ENCODE data around the gene S100A3. TPM values are rescaled to one million over a fixed set of nuclear protein-coding genes. Genes with fewer than 3 reads are reported as not detected.
"Not testable (repeated sequence)": the region's sequence is repeated elsewhere in the genome, so short reads cannot be mapped to it uniquely, and the experiment has no call there.

S100A3 gene
- polyA plus RNA-seq, 3 donors, result 0.32 to 0.57 TPM; not detected in 1

DNA sequence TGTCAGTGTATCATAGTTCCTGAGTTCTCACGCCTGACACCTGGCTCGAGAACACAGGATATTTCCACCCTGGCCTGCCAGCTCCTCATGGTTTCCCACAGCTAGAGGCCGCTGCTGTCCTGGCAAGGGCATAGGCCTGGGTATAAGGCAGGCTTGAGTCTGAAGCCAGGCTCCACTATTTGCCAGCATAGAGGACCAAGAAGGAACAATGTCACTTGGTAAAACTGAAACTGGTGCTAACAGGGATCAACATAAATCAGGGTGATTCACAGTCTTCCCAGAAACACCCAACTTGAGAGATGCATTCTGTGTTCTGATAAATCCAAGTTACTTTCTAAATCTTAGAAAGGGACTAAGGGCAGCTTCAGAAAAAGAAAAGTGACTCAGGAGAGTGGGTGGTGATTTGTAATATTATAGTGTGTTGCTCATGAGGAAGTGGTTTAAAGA, 23.5 kb upstream of the S100A3 start:
- peak in 2 of 11 donors; percentile 69 to 72 for DNase-seq (ENCODE audit: extremely low read depth in 1 of 11, low read depth in 9 of 11, low spot score in 4 of 11)

DNA sequence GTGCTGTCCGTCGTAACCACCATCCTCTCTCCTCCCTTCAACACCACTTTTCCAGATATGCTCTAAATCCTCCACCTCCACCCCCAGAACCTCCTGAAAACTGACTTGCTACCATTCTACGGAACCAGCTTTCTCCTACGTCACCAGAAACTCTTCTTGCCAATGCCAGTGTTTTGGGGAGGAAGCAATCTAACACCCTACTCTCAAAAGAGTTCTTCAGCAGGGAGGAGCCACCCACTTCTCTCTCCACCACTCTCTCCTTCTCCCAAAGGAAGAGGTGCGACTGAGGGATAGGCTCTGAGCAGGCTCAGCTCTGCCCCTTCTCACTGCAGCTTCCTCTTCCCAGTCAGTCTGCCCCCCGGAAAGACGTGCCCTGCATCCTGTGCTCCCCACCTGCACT, 22.6 kb upstream of the S100A3 start:
- no peak for DNase-seq (ENCODE audit: extremely low read depth in 1 of 11, low read depth in 9 of 11, low spot score in 4 of 11)

DNA sequence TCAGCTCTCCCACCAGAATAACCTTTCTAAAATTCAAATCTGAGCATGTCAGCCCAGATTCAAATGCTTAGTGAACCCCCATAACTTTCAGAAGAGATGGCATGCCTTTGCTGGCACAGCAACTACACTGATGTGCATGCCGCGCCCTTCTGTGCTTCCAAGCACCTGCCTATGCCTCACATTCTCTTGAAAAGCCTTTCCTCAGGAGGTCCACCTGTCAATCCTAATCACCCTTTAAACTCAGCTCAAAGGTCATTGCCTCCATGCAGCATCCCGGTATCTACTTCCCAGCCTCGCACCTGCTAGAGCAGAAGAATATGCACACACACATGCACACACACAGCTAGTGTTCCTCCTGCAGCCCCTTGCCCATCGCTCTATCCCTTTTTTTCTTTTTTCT, 21.8 kb upstream of the S100A3 start:
- DNase-seq (ENCODE audit: extremely low read depth in 1 of 11, low read depth in 9 of 11, low spot score in 4 of 11), result no peak

GRCh38 chr1:153569465-153569864, 20.4 kb upstream of the S100A3 start:
- no peak for DNase-seq (ENCODE audit: extremely low read depth in 1 of 11, low read depth in 9 of 11, low spot score in 4 of 11)

DNA sequence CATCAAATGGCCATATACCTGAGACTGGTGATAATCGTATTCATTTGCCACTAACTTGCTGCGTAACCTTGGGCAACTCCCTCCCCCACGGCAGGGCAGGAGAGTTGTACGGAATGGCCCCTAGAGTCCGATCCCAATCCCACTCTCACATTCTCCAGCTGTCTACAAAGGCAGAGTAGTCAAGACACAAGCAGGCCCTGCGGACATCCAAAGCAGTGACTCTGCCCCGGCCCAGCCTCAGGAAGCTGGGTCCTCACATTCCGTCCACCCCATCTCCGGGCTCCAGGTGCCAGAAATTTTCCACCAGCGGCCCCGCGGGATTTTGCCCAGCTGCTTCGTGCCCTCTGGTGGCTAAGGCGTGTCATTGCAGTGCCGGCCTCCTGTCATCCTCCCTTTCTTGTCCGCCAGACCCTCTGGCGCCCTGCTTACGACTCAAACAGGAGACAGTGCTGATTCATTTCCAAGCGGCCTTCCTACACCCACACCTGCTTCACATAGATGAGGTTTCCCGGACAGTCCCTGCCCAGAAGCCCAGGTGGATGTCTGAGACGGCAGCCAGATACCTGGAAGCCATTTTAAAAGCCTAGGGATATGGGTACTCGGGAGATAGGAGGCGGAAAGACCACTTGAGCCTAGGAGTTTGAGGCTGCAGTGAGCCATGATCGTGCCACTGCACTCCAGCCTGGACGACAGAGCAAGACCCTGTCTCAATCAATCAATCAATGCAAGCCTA, 19.5 kb upstream of the S100A3 start:
- peak in 10 of 11 donors; percentile 71 to 86 (median 82) for DNase-seq (ENCODE audit: extremely low read depth in 1 of 11, low read depth in 9 of 11, low spot score in 4 of 11)

- DNase-seq (ENCODE audit: extremely low read depth in 1 of 11, low read depth in 9 of 11, low spot score in 4 of 11), result no peak
Measured at GRCh38 chr1:153567621-153568366, 18.7 kb upstream of the S100A3 start.

DNA sequence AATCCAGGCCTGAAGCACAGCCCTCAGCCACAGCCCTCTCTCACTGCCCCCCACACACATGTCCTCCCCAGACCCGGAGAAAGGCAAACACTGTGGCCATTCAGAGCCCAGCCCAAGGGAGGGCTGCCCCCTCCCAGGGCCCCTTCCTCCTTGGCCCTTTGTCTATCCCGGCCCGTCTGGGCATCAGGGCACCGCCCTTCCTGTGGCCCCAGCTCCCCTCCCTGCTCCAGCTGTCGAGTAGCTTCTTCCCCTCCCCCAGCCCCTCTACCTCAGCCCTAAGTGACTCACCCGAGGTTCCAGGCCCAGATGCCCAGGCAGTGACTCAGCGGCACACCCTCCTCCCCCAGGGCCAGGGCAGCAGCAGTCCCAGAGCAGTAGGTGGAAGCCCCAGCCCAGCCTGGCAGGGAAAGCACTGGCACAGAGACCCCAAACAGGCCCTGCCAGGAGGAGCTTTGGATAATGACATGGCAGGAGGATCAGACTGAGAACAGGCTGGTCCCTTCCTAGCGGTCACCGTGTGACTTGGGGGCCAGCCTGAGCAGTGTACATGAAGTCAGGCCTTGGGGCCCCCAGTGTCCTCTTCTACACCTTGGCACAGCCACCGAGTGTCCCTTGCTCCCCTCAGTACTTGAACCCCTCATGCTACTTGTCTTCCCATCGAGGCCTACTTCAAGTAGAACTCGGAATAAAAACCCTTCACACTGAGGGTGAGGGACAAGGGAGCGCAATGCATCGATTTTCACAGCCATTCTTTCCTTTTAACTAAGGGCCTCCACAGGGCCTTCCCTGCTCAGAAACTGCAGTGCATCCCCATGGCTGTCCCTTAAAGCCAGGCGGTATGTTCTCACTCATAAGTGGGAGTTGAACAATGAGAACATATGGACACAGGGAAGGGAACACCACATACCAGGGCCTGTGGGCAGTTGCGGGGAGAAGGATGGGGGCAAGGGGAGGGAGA, 17.6 kb upstream of the S100A3 start:
- peak in 4 of 11 donors; percentile 46 to 77 (median 70) for DNase-seq (ENCODE audit: extremely low read depth in 1 of 11, low read depth in 9 of 11, low spot score in 4 of 11)

DNA sequence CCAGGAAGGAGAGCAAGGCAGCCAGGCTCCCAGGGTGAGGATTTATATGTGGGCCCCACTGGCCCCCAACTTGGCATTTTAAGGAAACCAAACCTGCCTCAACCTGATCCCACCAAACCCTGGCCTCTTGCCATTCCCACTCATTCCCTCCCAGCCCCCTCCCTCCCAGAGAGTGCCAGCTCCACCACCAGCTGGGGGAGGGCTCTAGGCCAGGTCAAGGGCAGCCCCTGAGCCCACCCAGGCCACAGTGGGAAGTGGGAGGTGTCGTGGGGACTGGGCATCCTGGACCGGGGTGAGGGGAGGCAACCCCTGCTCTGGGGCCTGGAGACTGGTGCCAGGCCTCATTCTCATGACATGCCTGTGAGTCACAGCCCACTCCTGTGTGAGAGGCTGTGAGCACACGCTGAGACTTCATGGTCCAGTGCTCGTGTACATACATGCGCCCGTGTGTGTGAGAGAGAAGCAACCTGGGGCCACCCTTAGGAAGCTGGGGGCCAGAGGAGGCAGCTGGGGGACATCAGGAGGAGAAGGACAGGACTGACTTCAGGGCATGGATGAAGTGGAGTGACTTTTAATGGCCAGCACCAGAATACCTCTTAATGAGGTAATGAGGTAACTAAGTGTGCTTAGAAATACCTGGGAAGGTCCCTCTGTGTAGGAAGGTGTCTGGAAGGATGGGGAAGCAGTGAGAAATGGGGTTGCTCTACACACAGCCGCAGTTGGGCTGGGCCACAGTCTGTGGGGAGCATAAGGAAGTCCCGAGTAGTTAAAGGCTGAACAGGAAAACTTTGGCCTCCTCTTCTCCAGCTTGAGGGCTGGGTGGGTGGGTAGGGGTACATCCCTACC, 16.7 kb upstream of the S100A3 start, which contains the start of gene S100A2:
Gene S100A2 (minus strand): TSS at position 316 of the 846 bp plus-strand sequence. CDS start 1,967 bp downstream, outside the sequence.
- DNase-seq (ENCODE audit: extremely low read depth in 1 of 11, low read depth in 9 of 11, low spot score in 4 of 11), result no peak

DNA sequence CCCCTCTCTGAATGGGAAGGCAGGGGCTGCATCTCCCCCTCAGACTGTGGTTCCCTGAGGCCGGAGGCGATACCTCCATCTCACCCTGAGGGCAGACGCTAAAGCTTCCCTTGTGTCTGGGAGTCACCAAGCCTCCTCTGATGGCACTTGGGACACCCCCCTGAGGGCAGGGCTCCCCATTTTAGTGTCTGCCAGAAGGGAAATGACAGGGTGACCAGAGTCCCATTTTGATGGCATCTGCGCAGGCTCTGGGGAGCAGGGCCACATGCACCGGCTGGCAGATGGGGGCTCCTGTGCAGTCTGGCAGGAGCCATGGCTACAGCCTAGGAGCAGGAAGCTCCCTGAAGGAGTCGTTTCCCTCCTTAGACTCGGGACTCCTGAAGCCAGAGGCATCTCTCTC, 14.9 kb upstream of the S100A3 start:
- no peak for DNase-seq (ENCODE audit: extremely low read depth in 1 of 11, low read depth in 9 of 11, low spot score in 4 of 11)

DNA sequence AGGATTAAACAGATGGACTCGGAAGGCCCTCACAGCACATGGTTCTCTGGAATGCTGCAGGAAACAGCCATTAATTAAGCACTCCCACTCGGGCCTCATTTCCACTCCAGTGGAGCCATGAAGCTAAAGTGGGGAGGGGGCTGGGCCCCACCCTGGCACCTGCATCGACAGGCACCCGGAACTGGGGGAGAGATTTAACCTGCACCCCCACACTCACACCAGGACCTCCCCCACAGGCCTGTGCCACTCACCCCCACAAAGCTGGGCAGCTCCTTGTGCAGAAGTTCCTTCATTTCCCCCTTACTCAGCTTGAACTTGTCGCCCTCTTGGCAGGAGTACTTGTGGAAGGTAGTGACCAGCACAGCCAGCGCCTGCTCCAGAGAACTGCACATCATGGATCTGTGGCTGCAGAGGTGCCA, 14.4 kb upstream of the S100A3 start:
- peak in 1 of 11 donors; percentile 55 for DNase-seq (ENCODE audit: extremely low read depth in 1 of 11, low read depth in 9 of 11, low spot score in 4 of 11)

- not testable (repeated sequence) for DNase-seq (ENCODE audit: extremely low read depth in 1 of 11, low read depth in 9 of 11, low spot score in 4 of 11)
Measured at GRCh38 chr1:153562021-153562420, 13.0 kb upstream of the S100A3 start.

GRCh38 chr1:153561466-153561985, 12.5 kb upstream of the S100A3 start:
- DNase-seq (ENCODE audit: extremely low read depth in 1 of 11, low read depth in 9 of 11, low spot score in 4 of 11), result no peak

- no peak for DNase-seq (ENCODE audit: extremely low read depth in 1 of 11, low read depth in 9 of 11, low spot score in 4 of 11)
Measured at GRCh38 chr1:153560771-153561465, 11.9 kb upstream of the S100A3 start.

DNA sequence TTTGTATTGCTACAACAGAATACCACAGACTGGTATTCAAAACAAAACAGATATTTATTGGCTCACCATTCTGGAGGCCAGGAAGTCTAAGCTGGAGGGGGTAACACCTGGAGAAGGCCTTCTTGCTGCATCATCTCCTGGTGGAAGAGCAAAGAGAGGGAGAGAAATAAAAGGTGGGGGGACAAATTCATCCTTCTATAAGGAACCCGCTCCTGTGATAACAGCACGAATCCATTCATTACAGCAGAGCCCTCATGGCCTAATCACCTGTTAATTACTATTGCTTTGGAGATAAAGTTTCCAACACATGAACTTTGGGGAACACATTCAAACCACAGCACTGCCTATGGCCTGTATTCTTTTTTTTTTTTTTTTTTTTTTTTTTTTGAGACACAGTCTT, 11.2 kb upstream of the S100A3 start:
- DNase-seq (ENCODE audit: extremely low read depth in 1 of 11, low read depth in 9 of 11, low spot score in 4 of 11), result no peak

DNA sequence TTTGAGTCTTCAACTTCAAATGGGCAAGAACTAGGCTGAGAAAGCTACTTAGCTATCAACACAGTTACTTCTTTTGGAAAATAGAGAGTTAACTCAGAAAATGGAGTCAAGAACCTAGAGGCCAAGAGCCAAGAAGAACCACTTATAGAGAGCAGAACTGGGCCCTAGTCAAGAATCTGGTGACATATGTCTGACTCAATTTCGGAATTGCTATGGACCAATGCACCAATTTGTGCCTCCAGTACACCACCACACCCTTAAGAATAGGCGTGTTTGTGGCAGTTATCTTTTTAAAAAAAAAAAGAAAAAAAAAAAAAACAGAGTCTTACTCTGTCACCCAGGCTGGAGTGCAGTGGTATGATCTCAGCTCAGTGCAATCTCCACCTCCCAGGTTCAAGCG, 8.8 kb upstream of the S100A3 start:
- DNase-seq (ENCODE audit: extremely low read depth in 1 of 11, low read depth in 9 of 11, low spot score in 4 of 11), result no peak

- DNase-seq (ENCODE audit: extremely low read depth in 1 of 11, low read depth in 9 of 11, low spot score in 4 of 11), result no peak
Measured at GRCh38 chr1:153556348-153556747, 7.3 kb upstream of the S100A3 start.

GRCh38 chr1:153553830-153554541, 4.9 kb upstream of the S100A3 start:
- DNase-seq (ENCODE audit: extremely low read depth in 1 of 11, low read depth in 9 of 11, low spot score in 4 of 11), result no peak

Data from renal cortex interstitium (tissue), 11 donors.